HG03159 (cell line): Measurements from ENCODE around the gene MBNL2.

ENCODE experiments used
- ATAC-seq: cut with Tn5 transposase; IDR thresholded peaks from one replicate; pipeline ENCODE4 v1.9.1; 2021; ENCODE audit warnings: mild to moderate bottlenecking, moderate library complexity; ENCODE audit not compliant: unreplicated experiment

The MBNL2 gene

DNA sequence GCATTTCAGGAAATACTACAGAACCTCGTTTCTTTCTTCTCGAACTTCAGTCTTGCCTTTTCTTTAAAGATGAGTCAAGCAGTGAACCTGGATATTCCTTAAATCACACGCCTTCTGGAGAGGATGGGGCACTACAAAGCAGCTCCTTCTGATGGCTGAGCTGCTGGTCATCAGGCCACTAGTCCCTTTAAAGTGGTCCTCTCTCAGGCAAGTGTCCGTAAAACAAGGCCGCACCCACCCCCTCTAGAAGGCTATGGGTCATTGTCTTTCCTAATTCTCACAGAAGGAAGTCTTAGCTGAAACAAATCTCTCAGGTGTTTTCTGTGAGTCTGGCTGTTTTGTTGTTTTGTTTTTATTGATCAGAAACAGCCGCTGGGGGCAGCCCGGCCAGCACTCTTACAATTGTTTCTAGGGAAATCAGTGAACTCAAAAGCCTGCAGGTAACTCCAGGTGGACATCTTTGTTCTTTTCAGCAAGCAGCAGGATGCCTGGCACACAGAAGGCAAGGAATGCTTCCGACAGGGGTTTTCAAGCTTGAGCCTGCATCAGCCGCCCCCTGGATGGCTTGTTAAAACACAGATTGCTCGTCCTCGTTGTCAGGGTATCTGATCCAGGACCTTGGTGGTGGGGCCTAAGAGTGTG lies 45.4 kb downstream of the MBNL2 start:
- no peak for ATAC-seq

DNA sequence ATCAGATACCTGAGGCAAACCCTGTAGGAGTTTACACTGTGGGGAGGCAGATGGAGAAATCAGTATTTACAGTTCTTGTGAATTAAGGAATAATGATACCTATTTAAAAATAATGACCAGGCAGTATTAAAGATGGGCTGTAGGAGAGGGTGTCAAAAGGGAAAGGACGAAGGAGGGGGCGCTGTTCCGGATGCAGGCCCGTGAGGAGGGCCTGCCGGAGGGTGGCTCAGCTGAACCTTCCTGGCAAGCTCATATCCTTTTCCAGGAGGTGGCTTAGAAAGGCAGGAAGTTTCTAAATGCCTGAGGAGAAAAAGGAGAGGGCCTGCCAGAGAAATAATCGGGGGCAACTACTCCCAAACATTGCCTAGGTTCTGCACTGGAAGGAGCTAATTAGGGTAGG lies 46.6 kb downstream of the MBNL2 start:
- ATAC-seq: no peak

DNA sequence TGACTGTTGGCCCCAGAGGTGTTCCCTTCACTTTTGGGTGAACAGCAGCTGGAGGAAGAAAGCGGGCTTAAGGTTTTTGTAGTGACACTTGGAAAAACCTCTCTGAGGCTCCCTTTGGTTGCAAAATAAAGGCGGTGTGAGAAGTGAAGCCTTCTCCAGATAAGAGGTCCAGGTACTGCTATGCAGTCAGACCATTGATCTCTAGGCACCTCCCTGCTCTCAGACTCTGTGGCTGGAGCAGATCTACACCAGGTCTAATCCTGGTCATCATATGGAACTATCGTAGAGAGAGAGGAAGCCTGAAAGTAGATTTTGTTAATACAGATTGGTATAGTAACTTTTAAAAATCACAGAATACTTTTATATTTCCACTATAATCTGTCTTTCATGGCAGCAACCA lies 47.5 kb downstream of the MBNL2 start:
- ATAC-seq: no peak

DNA sequence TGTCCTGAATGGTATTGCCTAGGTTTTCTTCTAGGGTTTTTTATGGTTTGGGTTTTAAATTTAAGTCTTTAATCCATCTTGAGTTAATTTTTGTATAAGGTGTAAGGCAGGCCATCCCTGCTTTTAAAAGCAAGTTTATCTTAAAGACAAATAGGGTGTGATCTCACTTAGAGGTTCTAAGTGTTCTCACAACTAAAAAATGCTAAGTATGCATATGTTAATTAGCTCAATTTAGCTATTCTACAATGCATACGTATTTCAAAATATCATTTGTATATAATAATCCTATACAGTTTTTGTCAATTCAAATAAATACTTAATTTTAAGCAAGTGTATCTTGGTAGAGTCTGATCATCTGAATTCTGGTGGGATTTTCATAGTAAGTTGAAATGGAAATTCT lies 50.4 kb downstream of the MBNL2 start:
- no peak for ATAC-seq

DNA sequence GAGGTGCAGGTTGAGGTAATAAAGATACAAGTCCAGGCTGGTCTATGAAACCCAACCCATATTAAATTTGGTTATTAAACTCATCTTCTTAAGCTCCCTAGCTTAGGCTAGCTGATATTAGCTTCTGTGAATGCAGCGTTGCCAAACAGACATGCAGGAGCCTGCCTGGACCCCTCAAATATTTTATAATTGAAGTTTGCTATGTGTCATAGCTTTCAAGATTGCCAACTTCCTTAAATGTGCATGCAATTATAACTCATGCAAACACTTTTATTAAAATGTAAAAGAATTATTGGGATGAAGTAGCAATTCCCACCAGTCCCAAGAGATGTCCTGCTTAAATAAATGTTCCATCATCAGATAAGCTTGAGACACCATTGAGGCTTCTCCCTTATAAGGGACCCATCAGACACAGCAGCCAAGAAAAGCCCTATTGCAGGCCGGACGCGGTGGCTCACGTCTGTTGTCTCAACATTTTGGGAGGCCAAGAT lies 51.3 kb downstream of the MBNL2 start:
- ATAC-seq: no peak

DNA sequence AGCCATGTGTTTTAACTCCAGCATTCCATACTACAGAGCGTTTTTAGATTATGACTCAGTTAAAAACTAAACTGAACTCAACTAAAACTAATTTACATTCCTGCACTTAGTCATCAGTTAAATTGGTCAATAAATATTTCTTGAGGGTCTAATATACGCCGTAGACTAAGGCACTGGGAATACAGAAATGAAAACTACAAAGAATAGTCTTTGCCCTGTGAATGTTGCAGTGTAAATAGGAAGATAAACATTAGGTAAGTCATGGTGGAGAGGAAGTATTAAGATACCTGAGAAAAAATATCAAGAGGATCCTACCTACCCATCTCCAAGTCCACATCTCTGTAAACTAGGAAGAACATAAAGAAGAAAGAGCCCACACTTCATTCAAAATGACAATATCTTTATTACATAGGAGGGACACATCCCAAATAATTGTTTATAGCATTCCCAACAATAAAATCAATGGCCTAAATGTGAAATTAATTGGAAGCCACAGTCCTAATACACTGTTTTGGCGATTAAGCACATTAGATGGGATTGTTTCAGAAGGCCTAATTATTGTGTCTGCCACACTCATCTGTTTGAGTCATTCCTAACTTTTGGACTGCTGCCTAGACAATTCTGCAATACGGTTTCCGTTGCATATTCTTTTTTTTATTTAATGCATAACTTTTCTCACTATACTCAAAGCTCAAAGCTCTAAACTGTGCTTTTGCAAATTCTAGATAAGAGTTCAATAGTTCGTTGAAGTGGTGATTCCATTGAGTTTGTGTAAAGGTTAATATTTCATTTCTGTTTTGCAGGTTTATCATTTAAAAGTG lies 52.9 kb downstream of the MBNL2 start:
- no peak for ATAC-seq

DNA sequence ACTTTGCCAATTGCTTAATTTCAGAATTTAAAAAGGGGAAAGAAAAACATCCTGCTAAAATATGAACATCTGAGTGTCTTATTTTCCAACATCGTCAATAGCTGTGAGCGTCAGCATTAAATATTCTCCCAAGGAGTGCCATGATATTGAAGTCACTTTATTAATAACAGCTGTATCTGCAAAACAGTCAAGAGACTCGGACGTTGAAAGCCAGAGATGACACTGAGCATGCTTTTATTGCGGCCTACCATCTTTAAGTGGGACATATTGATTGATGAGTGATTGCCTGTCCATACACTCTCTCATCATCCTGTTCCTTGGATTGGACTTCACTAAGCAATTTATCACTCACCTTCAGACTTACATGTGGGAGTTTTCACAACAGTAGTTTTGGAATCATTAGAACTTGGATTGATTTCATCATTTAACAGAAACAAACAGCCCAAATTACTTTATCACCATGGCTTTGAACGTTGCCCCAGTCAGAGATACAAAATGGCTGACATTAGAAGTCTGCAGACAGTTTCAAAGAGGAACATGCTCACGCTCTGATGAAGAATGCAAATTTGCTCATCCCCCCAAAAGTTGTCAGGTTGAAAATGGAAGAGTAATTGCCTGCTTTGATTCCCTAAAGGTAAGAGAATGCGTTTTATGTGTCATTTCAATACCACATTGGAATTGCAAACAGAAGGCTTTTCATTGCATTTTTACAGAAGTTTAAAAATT lies 53.8 kb downstream of the MBNL2 start:
- ATAC-seq: no peak

DNA sequence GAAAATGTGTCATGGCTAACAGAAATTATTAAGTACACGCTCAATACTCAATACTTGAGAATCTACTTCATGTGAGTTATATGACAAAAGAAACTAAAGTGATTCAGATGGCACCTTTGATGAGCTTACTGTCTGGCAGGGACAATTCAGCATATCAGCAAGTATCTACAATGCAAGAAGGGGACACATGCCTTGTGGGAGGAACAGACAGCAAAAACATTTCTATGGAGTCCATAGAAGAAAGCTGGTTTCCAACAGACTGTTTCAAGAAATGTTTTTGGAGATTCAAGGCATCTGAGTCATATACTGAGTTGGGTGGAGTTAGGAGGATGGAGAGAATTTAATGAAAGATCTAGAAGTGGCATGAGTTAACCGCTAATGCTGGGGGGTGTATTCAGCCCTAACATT lies 54.7 kb downstream of the MBNL2 start:
- ATAC-seq: no peak

DNA sequence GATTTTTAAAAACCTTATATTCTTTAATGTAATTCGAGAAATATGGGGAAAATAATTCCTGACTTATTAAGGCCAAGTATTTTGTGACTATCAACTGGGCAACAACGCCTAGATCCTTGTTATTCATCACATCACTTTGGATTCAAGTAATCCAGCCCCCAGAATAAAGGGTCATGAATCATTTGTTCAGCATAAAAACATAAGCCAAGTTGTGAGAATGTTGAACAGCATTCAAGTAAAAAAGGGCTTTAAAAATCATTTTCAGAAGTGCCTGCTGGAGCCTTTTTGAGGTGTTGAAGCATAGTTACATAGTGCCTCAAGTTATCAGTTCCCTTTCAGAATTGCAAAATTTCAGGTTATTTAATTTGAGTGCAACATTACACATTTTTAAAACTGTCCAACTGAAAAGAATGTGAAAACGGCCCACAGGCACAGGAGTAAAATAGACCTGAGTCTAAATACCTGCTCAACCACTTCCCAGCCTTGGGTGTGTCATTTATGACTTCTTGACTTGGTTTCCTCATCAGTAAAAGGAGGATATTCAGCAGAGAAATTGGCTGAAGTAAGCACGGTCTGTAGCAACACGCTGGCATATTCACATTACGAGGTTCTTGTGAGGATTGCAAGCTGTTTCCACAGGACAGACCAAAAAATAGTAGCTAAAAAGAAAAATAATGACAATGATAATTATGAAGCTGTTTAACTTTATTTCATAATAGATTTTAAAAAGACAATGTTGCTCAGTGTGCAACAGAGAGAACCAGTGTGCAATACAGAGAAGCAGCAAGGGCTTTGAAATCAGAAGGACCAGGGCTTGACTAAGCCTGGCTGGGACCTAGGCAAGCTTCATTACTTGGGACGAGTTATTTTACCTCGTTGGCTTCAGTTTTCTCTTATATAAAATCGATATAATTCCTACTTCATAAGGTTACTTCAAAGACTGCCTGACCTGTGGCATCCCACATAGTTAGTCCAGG lies 56.6 kb downstream of the MBNL2 start:
- ATAC-seq: no peak

DNA sequence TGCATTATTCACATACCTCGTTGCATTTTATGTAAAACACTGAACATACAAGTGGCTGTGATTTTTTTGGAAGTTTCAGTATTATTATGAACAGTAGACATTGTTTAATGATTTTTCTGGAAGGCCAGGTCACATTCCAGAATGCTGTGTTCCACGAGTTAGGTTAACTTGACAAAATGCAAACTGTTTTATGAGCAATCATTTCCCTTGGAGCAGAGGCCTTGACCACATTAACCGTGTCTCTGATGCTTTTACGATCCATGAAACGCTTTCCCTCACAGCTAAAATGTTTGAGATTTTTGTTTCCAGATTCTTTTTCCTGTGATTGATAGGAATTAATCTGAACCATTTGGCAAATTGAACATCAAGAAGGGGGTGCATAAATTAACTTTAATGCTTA lies 57.8 kb downstream of the MBNL2 start:
- no peak for ATAC-seq

DNA sequence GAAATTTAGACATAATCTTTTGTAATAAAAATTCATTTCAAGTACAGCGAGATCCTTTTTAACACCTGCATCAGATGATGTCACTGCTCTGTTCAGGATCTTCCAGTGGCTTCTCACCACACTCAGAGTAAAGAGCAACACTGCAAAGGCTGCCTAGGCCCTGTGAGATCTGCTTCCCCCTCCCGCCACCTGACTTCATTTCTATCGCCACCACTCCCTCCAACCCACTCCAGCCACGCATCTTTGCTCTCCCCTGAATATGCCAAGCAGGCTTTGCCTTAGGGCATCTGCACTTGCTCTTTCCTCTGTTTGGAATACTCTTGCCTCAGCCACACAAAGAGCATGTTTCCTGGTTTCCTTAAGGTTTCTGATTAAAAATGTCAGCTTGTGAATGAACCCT lies 58.3 kb downstream of the MBNL2 start:
- ATAC-seq: no peak

DNA sequence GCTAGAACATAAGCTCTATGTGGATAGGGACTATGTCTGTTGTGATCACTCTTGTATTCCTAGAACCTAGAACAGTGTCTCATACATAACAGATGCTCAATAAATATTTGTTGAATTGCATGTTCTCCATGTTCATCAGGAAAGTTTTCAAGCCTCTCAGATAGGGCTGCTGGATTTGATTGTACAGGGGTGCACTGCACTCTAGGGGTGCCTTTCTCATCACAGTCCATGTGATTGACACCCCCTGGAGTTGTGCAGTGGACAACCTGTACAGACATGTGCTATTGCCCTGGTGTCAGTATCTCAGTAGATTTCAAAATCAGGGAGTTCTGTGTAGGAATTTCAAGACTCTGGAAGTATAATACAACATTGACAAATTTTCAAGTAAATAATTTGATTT lies 58.9 kb downstream of the MBNL2 start:
- no peak for ATAC-seq

DNA sequence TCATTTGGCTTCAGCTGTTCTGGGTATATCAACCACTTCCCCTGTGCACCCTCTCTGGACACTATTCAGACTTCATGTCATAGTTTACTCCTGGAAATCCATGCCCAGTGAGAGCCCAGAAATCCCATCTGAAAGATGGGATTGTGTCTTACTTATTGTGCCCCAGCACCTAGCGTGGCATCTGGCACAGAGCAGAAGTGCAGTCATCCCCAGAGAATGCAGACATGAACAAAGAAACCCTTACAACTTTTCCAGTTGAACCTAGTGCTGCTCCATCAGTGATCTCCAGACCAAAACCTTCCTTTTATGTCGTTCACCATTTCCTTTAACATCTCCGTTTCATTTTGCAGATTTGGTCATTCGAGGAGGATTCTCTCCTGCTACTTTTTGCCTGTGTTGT lies 60.6 kb downstream of the MBNL2 start:
- no peak for ATAC-seq

DNA sequence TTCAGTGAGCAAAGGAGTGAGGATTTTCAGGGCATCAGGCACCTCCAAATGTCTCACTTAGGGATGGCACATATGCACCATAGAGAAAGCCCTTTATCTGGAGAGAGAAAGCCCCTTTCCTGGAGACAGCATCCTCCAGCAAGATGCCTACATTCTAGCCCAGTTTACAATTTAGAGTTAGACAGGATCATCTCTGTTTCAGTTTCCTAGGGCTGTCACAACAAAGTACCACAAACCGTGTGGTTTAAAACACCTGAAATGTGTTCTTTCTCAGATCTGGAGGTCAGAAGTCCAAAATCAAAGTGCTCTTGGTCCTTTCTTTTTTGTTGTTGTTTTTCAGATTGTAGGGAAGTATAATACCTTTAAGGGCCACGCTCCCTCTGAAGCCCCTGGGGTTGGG lies 61.8 kb downstream of the MBNL2 start:
- no peak for ATAC-seq

DNA sequence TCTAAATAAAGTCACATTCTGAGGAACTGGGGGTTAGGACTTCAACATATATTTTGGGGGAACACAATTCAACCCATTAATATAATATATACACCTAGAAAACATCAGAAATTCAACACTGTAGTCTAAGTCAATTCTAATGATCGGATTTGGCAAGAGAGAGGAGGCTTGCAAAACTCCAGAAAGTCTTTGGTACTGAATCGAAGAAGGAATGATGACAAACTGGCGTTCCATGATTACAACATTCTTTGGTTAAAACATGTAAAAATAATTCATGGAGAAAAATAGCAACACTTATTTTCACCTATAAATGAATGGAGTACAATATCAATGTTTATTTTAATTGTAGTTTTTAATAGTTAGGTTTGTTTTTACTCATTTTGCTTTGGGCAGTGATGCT lies 62.4 kb downstream of the MBNL2 start:
- no peak for ATAC-seq

DNA sequence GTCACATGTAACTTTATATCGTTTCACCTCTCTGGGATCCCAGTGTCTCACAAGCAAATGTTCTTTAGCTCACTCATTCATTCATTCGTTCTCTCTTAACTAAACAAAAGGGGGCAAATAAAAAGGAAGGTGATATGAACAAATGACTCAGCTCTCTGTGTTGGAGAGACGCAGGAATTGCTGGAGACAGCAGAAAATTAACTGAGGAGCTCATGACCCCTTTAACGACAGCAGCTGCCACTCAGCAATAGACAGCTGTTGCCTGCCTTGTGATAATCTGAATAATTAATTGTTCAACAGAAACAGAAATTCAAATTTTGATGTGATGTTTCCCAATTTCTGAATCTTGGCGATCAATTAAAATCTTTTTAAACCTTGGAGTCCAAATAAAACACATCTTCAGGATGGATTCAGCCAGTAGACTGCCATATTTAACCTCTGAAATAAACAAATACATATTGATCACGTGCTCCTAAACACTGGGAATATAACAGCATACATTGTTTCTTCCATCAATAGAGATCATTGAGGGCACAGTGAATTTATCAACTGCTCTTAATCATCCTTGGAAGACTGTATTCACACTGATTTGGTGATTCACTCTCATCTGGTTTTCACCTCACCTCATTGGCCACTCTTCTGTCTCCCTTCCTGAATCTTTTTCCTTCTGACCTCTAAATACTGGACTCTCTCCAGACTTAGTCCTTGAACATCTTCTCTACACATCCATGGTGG lies 63.3 kb downstream of the MBNL2 start:
- no peak for ATAC-seq

DNA sequence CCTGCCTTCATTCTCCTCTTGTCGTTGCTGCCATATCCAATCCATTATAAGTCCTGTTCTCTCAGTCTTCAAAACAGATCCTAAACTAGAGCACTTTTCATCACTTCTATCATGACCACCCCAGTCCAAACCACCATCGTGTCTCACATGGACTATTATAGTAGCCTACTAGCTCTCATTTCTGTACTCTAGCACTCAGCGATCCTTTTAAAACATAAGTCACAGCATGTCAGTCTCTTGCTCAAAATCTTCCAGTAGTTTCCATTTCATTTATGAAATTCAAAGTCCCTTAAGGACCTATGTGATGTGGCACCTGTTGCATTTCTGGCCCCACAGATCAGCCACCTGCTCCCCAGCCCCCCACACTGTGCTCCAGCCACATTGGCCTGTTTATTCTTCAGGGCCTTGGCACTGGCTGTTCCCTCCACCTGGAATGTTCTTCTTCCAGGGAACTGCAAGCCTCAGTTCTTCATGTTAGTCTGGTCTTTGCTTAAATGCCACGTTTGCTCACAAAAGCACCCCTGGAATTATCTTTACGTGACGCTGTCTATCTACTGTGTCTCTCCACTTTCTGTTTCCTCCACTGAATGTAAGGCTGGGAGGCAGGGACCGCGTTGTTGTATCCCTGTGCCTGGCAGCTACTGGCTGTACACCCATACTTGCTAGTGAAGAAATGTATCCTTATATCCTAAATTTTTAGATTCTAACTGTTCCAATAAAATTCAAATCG lies 64.3 kb downstream of the MBNL2 start:
- ATAC-seq: no peak

DNA sequence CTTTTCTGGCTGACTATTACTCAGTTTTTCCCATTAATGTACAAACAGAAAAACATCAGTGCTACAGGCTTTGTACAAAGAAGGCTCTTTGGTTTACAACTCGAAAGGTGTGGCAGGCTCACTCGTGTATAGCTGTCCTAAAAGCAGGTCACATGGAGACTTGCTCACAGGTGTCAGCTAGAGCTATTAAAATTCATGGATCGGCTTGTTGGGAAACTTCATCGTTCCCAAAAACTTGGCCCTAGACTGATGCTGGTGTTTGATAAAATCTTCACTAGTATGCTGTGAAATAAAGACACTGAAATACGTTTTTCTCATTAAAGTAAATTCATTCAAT lies 64.9 kb downstream of the MBNL2 start:
- ATAC-seq: no peak

DNA sequence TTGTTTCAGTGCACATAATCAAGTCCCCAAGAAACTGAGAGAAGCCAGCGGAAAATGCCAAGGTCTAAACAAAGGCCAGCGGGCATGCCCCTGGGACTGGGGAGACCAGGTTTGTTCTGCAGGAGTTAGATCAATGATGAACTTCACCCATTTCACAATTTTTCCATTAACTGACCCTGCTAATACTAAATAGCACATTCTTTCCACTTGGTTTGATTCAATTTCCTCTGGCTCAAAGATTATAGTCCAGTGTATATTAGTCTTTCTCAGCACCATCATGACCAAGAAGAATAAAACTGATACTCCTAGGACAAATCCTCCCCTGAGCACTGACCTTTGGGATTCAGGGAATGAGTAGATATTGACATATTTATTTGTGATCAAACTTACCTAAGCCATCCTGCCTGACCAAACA lies 66.4 kb downstream of the MBNL2 start:
- no peak for ATAC-seq
